Keratinocyte (primary cell): Measurements from ENCODE around the gene IL17D.

Experiments
- EZH2 ChIP-seq: IDR thresholded peaks from one replicate; pipeline ENCODE4 v1.6.1; 2012; ENCODE audit warnings: inconsistent platforms, mild to moderate bottlenecking, low read length, moderate library complexity
- TF ChIP-seq, protein P1 (sequence below), 3 experiments: IDR thresholded peaks in 1 of 3; conservative IDR thresholded peaks in 1 of 3; optimal IDR thresholded peaks in 1 of 3; 2 replicates in 2 of 3; 3 replicates in 1 of 3; pipeline versions ENCODE3 to v1.5.1; 2011; ENCODE audit warnings: low read length in 3 of 3, mild to moderate bottlenecking in 3 of 3, moderate library complexity in 2 of 3, control low read depth in 1 of 3, inconsistent platforms in 1 of 3; ENCODE audit not compliant: insufficient read depth in 2 of 3; ENCODE audit errors: extremely low read depth in 1 of 3

DNA sequence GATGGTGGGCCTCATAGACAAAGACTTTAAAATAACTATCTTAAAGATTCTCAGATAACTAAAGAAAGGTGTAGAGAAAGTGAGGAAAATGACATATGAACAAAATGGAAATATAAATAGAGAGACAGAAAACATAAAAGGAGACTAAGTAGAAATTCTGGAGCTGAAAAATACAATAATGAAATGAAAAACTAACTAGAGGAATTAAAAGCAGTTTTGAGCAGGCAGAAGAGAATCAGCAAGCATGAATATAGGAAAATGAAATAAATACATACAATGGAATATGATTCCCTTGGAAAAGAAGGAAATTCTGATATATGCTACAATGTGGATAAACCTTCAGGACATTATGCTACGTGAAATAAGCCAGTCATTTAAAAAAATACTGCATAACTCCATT, 66.3 kb downstream of the IL17D start:
- TF ChIP-seq, protein P1, sequence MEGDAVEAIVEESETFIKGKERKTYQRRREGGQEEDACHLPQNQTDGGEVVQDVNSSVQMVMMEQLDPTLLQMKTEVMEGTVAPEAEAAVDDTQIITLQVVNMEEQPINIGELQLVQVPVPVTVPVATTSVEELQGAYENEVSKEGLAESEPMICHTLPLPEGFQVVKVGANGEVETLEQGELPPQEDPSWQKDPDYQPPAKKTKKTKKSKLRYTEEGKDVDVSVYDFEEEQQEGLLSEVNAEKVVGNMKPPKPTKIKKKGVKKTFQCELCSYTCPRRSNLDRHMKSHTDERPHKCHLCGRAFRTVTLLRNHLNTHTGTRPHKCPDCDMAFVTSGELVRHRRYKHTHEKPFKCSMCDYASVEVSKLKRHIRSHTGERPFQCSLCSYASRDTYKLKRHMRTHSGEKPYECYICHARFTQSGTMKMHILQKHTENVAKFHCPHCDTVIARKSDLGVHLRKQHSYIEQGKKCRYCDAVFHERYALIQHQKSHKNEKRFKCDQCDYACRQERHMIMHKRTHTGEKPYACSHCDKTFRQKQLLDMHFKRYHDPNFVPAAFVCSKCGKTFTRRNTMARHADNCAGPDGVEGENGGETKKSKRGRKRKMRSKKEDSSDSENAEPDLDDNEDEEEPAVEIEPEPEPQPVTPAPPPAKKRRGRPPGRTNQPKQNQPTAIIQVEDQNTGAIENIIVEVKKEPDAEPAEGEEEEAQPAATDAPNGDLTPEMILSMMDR (optimal IDR thresholded peaks at IDR 0.05 in 1 of 3, IDR thresholded peaks at IDR 0.05 in 1 of 3, conservative IDR thresholded peaks at IDR 0.05 in 1 of 3; ENCODE audit: extremely low read depth in 1 of 3, insufficient read depth in 2 of 3, low read length in 3 of 3): no peak
- TF ChIP-seq EZH2: no peak
